Cerebellar nuclear complex (tissue), 1 donor: Measurements from ENCODE around the gene ZNF668.
A peak's percentile ranks its signal among the peaks of the same experiment; 100 is the strongest.
"Not testable (repeated sequence)": the region's sequence is repeated elsewhere in the genome, so short reads cannot be mapped to it uniquely, and the experiment has no call there.

ENCODE experiments used
- DNase-seq, 2 experiments: peaks; one replicate each; lab custom pipeline; 2025; lab: John Stamatoyannopoulos, UW

ZNF668 gene

DNA sequence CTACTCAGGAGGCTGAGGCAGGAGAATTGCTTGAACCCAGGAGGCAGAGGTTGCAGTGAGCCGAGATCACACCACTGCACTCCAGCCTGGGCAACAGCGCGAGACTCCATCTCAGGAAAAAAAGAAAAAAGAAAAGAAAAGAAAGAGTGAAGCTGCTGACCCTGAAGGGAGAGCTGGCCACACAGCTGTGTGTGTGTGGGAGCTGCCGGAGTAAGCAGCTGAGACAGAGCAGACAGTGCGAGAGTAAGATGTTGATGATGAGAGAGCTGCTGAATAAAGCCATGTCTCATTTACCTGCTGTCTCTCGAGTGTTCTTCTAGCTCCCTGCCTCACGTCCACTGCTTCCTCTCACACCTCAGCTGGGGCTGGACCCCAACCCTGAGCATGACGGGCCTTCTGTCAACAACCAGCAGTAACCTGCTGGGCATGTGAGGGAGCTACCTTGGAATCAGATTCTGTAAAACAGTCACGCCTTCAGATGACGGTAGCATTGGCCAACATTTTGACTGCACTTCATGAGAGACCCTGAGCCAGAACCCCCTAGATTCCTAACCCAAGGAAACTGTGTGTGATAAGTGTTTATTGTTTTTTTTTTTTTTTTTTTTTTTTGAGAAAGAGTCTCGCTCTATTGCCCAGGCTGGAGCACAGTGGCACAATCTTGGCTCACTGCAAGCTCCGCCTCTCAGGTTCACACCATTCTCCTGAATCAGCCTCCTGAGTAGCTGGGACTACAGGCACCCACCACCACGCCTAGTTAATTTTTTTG lies 27.0 kb upstream of the ZNF668 start:
- not testable (repeated sequence) for DNase-seq

DNA sequence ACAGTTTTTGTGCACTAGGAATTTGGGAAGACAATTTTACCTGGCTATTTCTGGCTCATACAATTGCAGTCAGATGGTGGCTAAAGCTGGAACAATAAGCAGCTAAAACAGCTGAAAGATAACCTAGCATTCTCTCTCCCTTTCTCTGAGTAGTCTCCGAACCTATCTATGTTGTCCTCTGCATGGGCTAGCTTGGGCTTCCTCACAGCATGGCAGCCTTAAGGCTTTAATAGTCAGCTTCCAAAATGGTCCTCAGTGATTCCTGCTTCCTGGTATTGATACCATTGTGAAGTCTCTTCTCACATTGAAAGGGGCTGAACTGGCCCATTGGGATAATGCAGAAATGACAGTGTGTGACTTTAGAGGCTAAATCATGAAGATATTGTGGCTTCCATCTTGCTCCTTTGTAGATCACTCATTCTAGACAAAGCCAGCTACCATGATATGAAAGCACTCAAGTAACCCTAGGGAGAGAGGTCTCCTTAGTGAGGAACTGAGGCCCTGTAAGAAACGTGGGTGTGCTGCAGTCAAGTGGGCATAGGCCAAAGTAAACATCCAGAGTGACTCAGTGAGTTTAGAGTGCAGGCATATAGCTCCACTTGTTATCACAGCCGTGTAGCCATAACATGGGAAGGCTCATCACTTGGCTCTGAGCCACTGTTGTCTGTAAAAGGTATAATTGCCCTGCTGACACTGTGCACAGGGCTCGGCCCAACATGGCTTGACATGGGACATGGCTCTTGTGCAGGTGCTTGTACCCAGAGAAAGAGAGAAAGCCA lies 26.0 kb upstream of the ZNF668 start:
- DNase-seq: no peak

DNA sequence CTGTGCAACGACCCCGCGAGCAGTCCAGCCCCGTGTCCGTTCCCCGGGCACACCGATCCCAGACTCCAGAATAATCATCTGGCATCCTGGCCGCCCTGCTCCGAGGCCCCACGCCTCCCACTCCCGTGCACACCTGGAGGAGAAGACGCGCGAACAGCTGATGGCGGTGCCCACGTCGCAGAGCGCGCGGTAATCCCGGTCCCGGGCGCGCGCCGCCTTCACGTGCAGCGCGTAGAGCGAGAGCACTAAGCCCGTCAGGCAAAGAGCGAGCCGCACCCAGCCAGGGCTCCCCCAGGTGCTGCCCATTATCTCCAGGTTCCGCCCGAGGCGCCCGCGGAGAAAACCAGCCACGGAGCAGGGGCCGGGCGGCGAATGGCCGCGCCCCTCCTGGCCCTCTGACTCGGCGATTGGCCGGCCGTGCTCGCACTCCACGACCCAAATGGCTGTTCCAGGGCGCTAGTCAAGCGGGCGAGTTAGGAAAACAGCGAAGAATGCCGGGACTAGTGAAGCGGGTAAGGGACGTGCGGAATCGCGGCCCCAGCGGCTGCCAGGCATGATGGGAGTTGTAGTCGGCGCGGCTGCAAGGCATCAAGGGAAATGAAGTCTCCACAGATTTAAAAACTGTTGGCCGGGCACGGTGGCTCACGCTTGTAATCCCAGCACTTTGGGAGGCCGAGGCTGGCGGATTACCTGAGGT lies 20.5 kb upstream of the ZNF668 start, which contains the start of gene VKORC1:
Gene VKORC1 (minus strand): TSS at position 374 of the 697 bp plus-strand sequence. CDS start 68 bp downstream, at position 306.
- peak; percentile 76 to 84 for DNase-seq

DNA sequence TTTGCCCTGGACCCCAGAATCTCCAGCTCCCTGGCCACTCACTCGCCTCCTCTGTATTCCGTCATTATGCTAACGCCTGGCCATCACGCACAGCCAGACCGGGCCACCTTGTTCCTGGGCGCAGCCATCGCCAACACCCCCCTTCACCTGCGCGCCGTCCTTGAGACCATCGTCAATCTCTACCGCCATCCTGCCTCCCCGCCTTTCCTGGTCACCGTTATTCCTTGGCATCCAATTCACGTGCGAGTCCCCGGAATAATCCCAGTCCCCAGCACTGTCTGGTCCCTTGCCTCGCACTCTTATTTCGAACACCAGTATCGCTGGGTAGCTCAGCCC lies 20.0 kb upstream of the ZNF668 start:
- DNase-seq: no peak

DNA sequence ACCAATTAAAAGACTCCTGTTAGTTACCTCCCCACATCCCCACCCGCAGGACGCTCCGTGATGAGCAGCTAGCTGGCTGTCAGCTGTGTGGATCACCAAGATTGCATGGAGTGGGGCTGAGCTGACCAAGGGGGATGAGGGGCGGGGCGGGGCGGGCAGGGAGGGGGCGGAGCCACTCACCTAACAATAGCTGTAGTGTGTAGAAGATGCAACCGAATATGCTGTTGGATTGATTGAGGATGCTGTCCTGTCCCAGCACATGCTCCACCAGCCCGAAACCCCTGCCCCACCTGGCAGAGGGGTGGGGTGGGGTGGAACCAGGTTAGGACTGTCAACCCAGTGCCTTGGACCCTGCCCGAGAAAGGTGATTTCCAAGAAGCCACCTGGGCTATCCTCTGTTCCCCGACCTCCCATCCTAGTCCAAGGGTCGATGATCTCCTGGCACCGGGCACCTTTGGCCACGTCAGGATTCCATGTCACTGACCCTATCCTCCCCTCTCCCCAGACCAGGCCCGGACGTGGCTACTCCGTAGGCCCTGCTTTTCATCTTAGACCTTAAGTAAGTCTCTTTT lies 19.2 kb upstream of the ZNF668 start:
- no peak for DNase-seq

DNA sequence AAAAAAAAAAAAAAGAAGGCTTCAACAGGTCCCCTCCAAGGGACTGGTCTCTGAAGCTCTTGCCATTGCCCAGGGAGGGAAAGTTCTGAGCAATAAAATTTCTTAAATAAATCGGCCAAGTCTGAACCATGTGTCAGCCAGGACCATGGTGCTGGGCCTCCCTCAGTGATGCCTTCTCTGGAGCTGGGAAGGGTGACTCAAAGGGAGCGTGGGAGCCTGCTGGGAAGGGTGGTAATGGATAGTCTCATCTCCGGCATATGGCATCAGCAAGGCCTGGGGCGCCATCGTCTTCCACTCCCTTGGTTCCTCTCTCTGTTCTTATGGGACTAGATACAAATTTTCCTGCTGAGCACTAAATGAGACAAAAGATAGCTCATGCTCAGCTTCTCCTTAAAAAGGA lies 18.3 kb upstream of the ZNF668 start:
- no peak for DNase-seq

DNA sequence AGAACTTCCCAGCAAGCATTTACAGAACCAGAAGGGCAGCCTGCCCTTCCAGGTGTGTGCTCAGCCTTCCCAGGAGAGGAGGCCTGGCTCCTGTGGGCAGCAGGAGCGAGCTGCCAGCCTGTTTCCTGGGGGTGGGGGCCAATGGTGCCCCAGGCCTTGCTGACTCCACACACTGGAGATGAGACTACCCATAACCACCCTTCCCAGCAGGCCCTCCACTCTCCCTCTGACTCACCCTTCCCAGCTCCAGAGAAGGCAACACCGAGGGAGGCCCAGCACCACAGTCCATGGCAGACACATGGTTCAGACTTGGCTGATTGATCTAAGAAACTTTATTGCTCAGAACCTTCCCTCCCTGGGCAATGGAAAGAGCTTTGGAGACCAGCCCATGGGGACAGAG lies 16.5 kb upstream of the ZNF668 start:
- DNase-seq: no peak

DNA sequence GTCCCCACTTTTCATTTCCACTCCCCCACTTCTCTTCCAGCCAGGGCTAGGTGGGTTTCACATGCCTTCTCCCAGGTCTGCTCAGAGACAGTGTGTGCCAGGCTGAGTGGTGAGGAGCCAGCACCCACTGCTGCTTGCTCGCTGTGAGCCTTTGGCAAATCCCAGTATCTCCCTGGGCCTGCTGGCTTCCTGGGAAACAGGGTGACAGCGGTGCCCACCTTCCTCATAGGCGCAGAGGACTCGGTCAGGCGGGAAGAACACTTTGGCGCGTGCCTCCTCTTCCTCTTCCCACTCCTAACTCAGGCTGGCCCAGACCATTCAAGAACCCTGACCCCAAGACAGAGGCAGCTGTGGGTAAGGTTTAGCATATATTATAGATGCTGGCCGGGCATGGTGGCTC lies 15.2 kb upstream of the ZNF668 start:
- no peak for DNase-seq

DNA sequence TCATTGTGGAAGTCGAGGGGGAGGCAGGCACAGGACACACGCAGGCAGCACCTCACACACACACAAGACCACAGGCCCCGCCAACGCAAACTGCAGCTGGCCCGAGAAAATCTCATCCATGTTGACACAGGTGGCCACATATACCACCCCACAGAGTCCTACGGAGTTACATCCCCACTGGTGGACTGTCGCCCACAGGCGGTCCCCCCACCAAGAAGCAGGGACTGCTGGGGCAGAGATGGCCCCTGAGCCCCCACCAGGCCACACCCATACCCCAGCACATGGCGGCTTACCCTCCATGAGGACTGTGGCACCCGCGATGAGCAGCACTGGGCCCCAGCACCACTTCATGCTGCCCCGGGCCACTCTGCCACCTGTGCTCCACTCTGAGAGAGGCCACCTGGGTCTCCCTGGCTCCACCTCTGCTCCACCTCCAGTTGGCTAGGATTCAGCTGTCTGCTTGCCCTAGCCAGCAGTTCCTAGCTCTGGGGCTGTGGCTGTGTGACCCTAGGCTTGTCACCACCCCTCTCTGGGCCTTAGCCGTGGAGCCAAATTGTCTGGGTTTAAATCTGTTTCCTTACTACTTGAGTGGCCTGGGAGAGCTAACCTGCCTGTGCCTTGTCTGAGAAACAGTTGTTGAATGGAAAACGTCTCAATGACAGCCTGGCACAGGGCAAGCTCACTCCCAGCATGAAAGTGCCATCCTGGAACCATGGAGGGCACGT lies 14.6 kb upstream of the ZNF668 start, which contains the start of gene PRSS53:
Gene PRSS53 (minus strand): TSS at position 485 of the 725 bp plus-strand sequence. CDS start 134 bp downstream, at position 351.
- no peak for DNase-seq

DNA sequence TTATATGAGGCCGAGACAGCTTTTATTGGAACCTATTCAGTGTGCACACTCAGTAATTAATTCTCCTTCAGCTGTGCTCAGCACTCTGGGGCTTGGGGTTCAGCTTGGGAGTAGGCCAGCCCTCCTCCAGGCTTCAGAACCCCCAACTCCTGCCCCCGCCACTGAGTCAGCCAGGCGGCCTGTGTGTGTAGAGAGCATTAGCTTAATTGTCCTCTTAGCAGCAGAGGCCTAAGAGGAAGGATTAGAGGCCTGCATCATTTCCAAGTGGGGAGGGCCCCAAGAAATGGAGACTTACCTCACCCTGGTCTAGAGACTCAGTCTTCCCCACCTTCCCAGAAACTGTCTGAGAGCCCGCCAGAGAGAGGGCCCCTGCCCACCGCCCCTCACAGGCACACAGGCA lies 13.9 kb upstream of the ZNF668 start:
- DNase-seq: no peak

DNA sequence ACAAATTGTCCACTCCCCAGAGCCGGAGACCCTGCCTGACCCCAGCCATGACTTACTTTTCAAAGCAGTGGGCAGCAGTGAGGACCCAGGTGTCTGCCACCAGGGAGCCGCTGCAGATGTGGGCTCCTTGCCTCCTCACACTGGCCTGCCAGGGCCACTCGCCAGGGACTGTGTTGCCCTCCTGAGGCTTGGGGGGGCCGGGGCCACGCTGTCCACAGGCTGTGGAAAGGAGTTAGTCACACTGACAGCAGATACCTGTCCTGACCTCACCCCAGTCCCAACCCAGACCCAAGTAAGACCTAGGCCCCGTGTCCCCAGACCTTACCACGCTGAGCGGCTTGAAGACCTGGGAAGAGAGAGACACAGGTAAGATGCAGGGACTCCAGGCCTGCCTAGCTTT lies 13.4 kb upstream of the ZNF668 start:
- no peak for DNase-seq

DNA sequence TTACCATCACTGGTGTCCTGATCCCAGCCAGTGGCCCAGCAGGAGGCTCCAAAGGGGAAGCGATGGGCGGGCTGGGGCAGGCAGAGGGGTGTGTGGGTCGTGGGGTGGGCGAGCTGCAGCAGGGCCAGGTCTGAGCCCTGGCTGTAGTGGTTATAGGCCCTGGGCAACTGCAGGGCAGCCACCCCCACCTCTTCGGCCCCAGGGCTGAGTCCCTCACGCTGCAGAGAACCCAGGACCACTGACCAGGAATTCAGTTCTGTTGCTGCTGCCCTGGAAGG lies 12.5 kb upstream of the ZNF668 start:
- DNase-seq: no peak

DNA sequence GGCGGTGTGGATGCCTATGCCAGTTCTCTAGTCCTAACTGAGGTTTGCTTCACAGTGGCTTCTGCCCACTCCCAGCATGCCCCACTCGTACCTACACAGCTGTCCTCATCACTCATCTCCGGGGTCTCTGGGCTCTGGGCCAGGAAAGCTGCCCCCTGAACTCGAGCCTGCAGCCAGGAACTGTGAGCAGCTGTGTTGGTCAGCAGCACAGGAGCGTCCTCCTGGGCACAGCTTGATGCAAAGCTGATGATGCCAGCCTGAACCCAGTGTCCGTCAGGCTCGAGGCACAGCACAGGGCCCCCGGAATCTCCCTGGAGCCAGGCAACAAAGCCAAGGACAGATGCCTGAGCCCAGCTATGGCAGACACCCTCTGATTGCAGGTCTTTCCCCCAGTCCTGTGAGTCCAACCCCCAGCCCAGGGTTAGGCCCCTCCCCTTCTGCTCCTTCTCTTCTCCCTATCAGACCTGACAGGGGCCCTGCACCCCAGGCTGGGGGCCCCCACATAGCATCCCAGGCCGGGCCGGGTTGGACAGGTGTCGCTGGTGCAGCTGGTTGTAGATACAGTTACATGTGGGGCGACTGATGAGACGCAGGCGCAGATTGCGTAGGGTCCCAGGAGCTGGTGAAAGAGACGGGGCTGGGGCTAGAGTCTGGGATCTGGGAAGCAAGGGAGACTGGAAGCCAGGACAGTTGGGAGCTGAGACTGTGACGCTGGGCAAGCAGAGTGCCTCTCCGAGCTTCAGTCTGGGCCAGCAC lies 12.0 kb upstream of the ZNF668 start:
- no peak for DNase-seq

DNA sequence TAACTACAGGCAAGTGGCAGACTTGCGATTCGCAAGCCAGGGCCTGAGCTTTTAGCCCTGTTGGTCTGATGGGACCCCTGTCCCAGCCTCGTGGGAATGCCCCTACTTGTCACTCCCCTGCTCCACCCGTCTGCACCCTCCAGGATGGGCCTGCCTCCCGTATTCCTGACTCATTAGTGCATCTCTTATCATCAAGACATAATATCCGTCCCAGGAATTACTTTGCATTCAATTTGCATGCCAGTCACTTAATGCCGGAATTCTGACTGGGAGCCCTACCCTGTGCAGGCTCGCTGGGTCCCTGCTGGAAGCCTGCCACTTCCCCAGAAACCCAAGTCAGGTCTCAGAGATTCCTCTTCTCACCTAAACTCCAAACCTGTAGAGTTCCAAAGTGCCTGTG lies 11.4 kb upstream of the ZNF668 start:
- DNase-seq: no peak

DNA sequence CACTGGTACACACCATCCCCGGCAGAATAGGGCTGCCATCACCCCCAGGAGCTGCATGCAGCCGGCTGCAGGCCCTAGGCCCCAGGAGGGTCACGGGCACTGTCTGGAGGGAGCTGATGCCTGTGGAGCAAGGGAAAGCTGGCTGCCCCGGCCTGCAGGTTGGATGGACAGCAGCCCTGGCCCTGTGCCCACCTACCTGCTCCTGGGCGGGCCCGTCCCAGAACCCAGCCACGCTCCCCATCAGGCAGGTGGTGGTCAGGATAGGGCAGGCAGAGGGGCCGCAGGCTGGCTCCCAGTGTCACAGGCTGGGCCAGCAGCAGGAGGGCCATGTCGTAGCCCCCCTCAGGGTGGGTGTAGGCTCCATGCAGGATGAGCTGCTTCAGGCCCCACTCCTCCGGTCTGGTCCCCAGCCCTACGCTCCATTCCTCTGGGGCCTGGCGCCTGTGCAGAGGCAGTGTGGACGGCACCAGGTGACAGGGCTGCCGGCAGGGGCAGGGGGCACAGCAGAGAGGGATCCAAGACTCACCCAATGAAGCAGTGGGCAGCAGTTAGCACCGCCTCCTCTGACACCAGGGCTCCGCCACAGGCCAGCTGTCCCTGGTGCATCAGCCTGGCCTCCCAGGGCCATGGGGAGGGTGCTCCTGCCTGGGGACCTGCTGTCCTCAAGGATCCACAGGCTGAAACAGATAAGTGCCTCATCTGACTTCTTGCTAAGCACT lies 10.7 kb upstream of the ZNF668 start:
- no peak for DNase-seq

DNA sequence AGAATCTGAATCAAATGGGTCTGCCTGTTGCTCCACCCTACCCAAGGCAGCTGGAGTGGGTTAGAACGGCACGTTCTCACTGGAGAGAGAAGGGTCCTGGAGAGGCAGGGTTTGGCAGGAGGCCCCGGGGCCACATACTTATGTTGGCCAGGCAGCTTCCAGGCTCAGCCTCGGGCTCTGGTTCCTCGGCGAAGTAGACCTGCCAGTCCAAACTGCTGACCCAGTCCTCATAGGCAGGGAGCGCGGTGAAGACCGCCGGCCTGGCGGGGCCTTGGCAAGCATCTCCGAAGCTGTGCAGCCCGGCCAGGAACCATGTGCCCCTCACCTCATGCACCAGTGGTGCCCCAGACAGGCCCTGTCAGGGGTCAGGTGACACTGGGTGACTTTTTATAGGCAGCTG lies 9.9 kb upstream of the ZNF668 start:
- no peak for DNase-seq

DNA sequence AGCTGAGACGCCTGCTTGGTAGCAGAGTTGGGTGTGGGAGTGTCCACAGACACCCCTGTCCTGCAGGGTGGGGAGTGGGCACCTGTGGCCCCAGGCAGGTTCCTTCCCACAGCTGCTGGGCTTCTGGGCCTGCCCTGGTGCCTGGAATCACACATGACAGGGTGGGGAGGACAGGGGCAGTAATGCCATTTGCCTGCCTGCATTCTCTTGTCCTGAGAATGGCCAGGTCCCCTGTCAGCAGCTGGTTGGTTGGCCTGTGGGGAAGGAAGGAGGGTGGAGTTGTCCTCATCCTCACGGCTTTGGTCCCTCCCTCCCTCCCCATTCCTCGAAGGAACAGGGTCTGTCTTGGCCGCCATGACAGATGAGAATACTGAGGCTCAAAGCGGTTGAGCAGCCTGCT lies 9.5 kb upstream of the ZNF668 start:
- no peak for DNase-seq

DNA sequence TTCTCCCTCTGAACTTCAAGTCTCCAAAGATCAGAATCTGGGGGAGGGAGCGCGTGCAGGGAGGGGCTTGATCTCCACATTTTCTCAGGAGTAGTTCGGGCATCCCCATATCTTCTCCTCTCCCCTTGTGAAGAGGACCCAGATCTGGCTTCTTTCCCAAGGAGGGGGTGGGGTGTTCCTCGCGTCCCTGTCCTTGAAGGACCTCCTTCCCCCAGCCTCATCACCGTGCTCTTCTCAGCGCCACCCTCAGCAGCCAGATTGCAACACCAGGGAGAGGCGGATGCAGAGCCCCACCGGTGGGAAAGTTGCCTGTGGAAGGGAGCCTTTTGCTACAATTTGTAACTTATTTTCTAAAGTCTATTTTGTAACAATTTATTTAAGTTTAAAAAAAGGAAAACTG lies 9.0 kb upstream of the ZNF668 start:
- DNase-seq: no peak

DNA sequence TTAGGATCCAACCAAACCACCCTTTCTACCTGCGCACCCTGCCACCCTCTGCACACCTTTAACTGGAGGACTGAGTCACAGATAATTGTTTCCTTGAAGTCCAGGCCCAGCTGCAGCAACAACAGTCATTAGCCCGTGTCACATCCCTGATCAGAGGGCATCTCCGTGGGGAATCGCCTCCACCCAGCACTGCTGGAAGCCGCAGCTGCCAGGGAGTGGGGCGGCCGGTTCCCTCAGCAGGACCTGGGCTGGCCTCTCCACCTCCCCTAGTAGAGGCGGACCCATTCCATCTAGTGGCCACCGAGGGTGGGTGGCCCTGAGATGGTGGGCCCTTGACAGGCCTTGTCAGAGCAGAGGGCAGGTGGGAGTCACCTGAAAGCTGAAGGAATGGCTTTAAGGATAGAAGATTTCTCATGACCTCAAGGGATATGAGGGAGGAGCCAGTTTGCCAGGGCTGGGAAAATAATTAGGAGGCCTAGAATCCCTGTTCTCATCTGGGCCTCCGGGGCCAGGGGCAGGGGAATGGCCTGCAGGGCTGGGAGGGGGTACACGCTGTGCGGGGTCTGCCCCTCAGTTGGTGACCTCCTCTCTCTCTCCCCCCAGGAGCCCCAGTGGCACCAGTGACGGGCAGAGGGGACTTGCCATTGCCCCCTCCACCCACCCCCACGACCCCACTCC lies 8.5 kb upstream of the ZNF668 start:
- DNase-seq: no peak
